Mesenteric fat pad (tissue), 1 donor: Measurements from ENCODE around the gene LIMK2. TPM values are rescaled to one million over a fixed set of nuclear protein-coding genes. Genes with fewer than 3 reads are reported as not detected.

Experiments used
- DNase-seq: peaks from one replicate; pipeline ENCODE4 v3.0.0-alpha.2; 2020; ENCODE audit warnings: low spot score
- total RNA-seq: library from RNA; stranded (reverse); fragmentation: NEBNext Ultra II Directional; extraction: Animal tissue kit (Norgen Biotek cat#: 25700); gene quantifications from one replicate; pipeline ENCODE4 v1.2.1, GENCODE V29; 2021
- donor health status: DM: yes; HTN: yes; CAD: no.

Gene LIMK2
- total RNA-seq, 1 donor from 2014 or later: 52.1 TPM

DNA sequence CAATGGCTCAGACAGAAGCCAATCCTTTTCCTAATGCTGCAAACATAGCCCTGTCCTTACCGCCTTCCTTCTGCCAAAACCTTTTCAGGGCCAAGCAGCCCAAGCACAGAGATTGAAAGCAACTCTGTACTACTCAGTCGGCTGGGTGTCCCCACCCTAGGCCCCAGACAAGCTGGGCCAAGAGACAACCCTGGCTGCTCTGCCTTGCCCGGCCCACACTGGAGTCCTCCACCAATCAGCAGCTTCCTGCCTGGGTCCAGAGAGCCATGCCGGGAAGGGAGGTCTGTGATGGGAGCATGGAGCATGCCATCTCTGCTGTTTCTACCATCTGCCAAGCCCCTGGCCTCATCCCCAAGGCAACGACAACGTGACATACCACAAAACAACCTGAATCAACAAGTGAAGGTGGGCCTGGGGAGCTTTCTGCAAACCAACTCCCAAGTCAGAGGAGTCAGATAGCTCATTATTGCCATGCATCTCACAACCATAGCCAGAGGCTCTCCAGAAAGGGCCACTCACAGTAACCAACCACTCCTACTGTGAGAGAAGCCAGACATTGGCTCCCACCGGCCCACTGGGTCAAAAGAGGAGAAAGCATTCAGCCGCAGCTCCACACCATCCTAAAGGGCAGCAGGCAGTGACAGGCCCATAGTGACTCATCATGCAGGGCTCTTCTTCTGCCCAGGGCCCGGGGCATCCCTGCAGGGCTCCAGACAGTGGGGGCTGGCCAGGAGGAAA is 115.9 kb downstream of the LIMK2 start:
- DNase-seq: peak; percentile 68

GRCh38 chr22:31328544-31328960 is 116.5 kb downstream of the LIMK2 start:
- DNase-seq: peak; percentile 72

- peak; percentile 80 for DNase-seq
Measured at GRCh38 chr22:31329029-31329428, 116.9 kb downstream of the LIMK2 start.

Other genes with a start within 250 kb of the LIMK2 start
- gene MORC2, start 243.5 kb upstream of the LIMK2 start, total RNA-seq: 28.7 TPM
- gene TUG1, start 243.0 kb upstream of the LIMK2 start, total RNA-seq: 52.2 TPM
- 78.5 TPM for gene SMTN, start 131.0 kb upstream of the LIMK2 start, total RNA-seq
- gene SELENOM, start 104.7 kb upstream of the LIMK2 start, total RNA-seq: 160 TPM
- gene INPP5J, start 89.3 kb upstream of the LIMK2 start, total RNA-seq: 0.19 TPM
- not detected for gene PLA2G3, start 71.8 kb upstream of the LIMK2 start, total RNA-seq
- 39.0 TPM for gene RNF185, start 52.1 kb upstream of the LIMK2 start, total RNA-seq
- 19.8 TPM for gene PIK3IP1, start 80.2 kb downstream of the LIMK2 start, total RNA-seq
- gene PATZ1, start 134.0 kb downstream of the LIMK2 start, total RNA-seq: 13.3 TPM
- gene DRG1, start 187.3 kb downstream of the LIMK2 start, total RNA-seq: 64.7 TPM